ENCODE results near the gene ATP6V1G2. TPM values are rescaled to one million over a fixed set of nuclear protein-coding genes. Genes with fewer than 3 reads are reported as not detected.

Gene ATP6V1G2
- total RNA-seq, 1 donor from 2014 or later = 0.26 TPM

GRCh38 chr6:31546958-31547726, 734 bp upstream of the ATP6V1G2 start, which contains the start of gene NFKBIL1:
Gene NFKBIL1 (plus strand): TSS chr6:31547608. CDS start chr6:31547695, 87 bp downstream.
- no peak for TF ChIP-seq CTCF (IDR thresholded peaks at IDR 0.05; ENCODE audit: insufficient read depth, low read length, severe bottlenecking)
- FAIRE-seq = no peak
- Histone ChIP-seq H3K36me3 (ENCODE audit: control insufficient read depth, insufficient read depth, low read length) (peaks cover 4% of the 10 kb centered on the region), H3K4me3 (ENCODE audit: low read depth, low read length) (peak within 1 kb of the TSS; percentile 35), H3K27me3 (ENCODE audit: control insufficient read depth, insufficient read depth, low read length) (no peaks in the 10 kb centered on the region)
- peak; percentile 91 for DNase-seq (ENCODE audit: low read depth)

GRCh38 chr6:31545291-31545690, 1.1 kb downstream of the ATP6V1G2 start:
- no peak for TF ChIP-seq CTCF (IDR thresholded peaks at IDR 0.05; ENCODE audit: insufficient read depth, low read length, severe bottlenecking)
- H3K27me3 ChIP-seq (ENCODE audit: control insufficient read depth, insufficient read depth, low read length) = no peaks in the 10 kb centered on the region
- no peak for FAIRE-seq
- DNase-seq (ENCODE audit: low read depth) = no peak
- no peak overlapping the region for H3K4me3 ChIP-seq (ENCODE audit: low read depth, low read length)
- H3K36me3 ChIP-seq (ENCODE audit: control insufficient read depth, insufficient read depth, low read length) = peaks cover 4% of the 10 kb centered on the region

- FAIRE-seq (no peak), DNase-seq (ENCODE audit: low read depth) (no peak)
- Histone ChIP-seq H3K4me3 (ENCODE audit: low read depth, low read length) (no peak overlapping the region), H3K27me3 (ENCODE audit: control insufficient read depth, insufficient read depth, low read length) (no peaks in the 10 kb centered on the region), H3K36me3 (ENCODE audit: control insufficient read depth, insufficient read depth, low read length) (peaks cover 7% of the 10 kb centered on the region)
- TF ChIP-seq CTCF (IDR thresholded peaks at IDR 0.05; ENCODE audit: insufficient read depth, low read length, severe bottlenecking) = no peak
Measured at GRCh38 chr6:31544676-31545075, 1.7 kb downstream of the ATP6V1G2 start.

- DNase-seq (ENCODE audit: low read depth) = no peak
- no peak for TF ChIP-seq CTCF (IDR thresholded peaks at IDR 0.05; ENCODE audit: insufficient read depth, low read length, severe bottlenecking)
- H3K4me3 ChIP-seq (ENCODE audit: low read depth, low read length) = no peak overlapping the region
- FAIRE-seq = no peak
- no peaks in the 10 kb centered on the region for H3K27me3 ChIP-seq (ENCODE audit: control insufficient read depth, insufficient read depth, low read length)
- peaks cover 8% of the 10 kb centered on the region for H3K36me3 ChIP-seq (ENCODE audit: control insufficient read depth, insufficient read depth, low read length)
Measured at GRCh38 chr6:31543639-31544038, 2.8 kb downstream of the ATP6V1G2 start.

GRCh38 chr6:31541658-31542521, 4.5 kb downstream of the ATP6V1G2 start, which contains the start of gene DDX39B:
Gene DDX39B (minus strand): TSS chr6:31542003. CDS start chr6:31540532, 1,471 bp downstream.
- DNase-seq (ENCODE audit: low read depth) (peak; percentile 91), FAIRE-seq (no peak)
- Histone ChIP-seq H3K27me3 (ENCODE audit: control insufficient read depth, insufficient read depth, low read length) (no peaks in the 10 kb centered on the region), H3K36me3 (ENCODE audit: control insufficient read depth, insufficient read depth, low read length) (peaks cover 8% of the 10 kb centered on the region), H3K4me3 (ENCODE audit: low read depth, low read length) (peak within 1 kb of the TSS; percentile 56)
- TF ChIP-seq CTCF (IDR thresholded peaks at IDR 0.05; ENCODE audit: insufficient read depth, low read length, severe bottlenecking) = no peak

Measured in bronchial epithelial cell (primary cell).